Coronary artery (tissue), 2 donors: ENCODE measurements around the gene RNF41.

Source experiments
- DNase-seq: peaks from one replicate; pipeline ENCODE4 v3.0.0-alpha.2; 2017; ENCODE audit warnings: low spot score
- H3K27ac ChIP-seq, 2 donors: fragments of 200-600 bp; sonication (generic); one replicate each; pipeline ENCODE4 v1.5.1; 2016 to 2019
- H3K4me3 ChIP-seq: fragments of 200-600 bp; sonication (generic); 2 replicates; pipeline ENCODE4 v1.5.1; 2016; ENCODE audit warnings: mild to moderate bottlenecking, moderate library complexity
- TF ChIP-seq, protein P1 (sequence below): fragments of 200-600 bp; sonication (generic); IDR thresholded peaks from one replicate; pipeline ENCODE4 v1.5.1; 2019; ENCODE audit warnings: antibody characterized with exemption

The RNF41 gene

DNA sequence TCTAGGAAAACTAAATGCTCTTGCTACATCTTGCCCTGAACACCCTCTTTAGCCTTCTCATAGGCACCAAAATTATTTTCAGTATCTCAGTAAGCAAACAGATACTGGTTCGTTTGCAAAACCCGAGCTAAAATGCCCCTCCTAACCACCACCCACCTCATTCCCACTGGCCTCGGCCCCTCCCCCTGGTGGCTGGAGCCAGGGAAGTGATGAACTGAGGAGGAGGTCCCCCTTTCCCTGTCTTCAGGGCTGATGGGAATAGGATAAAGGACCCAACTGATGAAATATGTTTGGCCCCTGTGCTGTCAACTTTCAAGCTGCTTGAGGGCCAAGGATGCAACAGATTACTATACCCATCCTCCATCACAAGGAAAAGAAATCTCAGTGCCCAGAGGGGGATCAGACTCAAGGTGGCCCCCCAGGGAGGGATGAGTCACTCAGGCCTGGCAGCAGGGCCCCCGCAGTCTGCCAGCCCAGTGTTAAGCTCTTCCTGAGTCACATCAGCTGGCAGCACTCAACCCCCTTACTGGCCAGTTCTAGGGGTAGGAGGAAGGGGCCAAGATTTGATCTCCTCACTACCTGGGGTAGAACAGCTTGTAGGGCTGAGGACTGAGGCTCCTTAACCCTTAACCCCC lies 34.7 kb upstream of the RNF41 start:
- TF ChIP-seq, protein P1, sequence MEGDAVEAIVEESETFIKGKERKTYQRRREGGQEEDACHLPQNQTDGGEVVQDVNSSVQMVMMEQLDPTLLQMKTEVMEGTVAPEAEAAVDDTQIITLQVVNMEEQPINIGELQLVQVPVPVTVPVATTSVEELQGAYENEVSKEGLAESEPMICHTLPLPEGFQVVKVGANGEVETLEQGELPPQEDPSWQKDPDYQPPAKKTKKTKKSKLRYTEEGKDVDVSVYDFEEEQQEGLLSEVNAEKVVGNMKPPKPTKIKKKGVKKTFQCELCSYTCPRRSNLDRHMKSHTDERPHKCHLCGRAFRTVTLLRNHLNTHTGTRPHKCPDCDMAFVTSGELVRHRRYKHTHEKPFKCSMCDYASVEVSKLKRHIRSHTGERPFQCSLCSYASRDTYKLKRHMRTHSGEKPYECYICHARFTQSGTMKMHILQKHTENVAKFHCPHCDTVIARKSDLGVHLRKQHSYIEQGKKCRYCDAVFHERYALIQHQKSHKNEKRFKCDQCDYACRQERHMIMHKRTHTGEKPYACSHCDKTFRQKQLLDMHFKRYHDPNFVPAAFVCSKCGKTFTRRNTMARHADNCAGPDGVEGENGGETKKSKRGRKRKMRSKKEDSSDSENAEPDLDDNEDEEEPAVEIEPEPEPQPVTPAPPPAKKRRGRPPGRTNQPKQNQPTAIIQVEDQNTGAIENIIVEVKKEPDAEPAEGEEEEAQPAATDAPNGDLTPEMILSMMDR: no peak
- DNase-seq: no peak
- H3K27ac ChIP-seq: no peak overlapping the region
- H3K4me3 ChIP-seq: peak overlapping the region; percentile 97

DNA sequence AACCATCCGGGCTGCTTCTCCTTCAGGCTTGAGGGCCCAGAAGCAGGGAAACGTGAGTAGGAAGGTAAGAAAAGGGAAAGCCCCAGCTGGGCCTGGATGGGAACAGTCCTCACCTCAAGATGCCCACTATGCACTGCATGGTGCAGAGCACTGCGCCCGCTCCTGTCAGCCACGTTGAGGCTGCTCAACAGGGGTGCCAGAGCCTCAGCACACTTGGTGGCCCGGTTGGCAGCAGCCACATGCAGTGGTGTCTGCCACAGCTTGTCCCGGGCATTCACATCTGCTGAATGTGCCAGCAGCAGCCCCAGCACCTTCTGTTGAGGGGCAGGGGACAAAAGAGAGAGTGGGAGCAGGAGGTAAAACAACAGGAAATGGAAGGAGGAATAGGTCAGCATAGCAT lies 33.9 kb upstream of the RNF41 start:
- DNase-seq: no peak
- Histone ChIP-seq H3K27ac (no peak overlapping the region), H3K4me3 (no peak overlapping the region)
- TF ChIP-seq, protein P1: no peak

DNA sequence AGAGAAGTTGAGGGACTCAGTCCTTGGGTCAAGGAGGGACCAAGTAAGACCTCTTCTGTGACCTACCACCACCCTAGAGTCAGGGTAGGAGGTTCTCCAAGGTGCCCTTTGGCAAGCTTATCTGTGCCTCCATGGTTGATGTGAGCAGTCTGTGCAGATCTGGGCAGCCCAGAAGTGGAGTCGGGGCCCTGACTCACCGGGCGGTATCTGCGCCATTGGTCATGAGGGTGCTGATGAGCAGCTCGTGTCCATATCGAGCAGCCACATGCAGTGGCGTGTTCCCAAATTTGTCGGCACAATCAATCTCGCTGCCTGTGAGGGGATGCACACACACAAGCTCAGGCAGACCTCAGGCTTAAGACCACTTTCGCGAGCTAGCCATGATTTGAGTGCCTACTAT lies 31.4 kb upstream of the RNF41 start:
- DNase-seq: no peak
- H3K27ac ChIP-seq: no peak overlapping the region
- no peak overlapping the region for H3K4me3 ChIP-seq
- TF ChIP-seq, protein P1: no peak

- no peak for DNase-seq
- H3K4me3 ChIP-seq: no peak overlapping the region
- TF ChIP-seq, protein P1: no peak
These were observed 30.9 kb upstream of the RNF41 start for GRCh38 chr12:56252649-56253048.

DNA sequence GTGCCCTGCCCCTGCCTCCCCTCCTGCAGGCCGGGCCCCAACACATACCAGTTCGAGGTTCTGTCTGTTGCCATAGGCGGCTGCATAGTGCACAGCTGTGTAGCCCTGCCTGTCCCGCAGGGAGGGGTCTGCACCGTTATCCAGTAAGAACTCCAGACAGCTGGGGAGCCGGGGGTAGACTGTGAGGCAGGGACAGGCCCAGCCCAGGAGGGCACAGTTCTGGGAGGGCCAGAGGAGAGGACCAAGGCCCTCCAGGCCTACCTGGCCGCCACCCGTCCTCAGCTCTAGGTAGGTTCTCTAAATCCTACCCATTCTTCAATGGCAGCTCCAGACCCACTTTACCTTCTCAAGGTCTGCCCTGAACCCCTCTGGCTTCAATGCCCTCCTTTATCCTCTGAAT lies 27.0 kb upstream of the RNF41 start:
- TF ChIP-seq, protein P1: no peak
- no peak for DNase-seq
- no peak overlapping the region for H3K4me3 ChIP-seq

More at GRCh38 chr12:56252649-56253048, 30.9 kb upstream of the RNF41 start:
- H3K27ac ChIP-seq: no peak overlapping the region

GRCh38 chr12:56247923-56248322 lies 26.2 kb upstream of the RNF41 start:
- no peak overlapping the region for H3K27ac ChIP-seq
- no peak overlapping the region for H3K4me3 ChIP-seq
- DNase-seq: no peak
- TF ChIP-seq, protein P1: no peak

More for the DNA sequence above, 27.0 kb upstream of the RNF41 start:
- no peak overlapping the region for H3K27ac ChIP-seq

- Histone ChIP-seq H3K27ac (no peak overlapping the region), H3K4me3 (no peak overlapping the region)
- TF ChIP-seq, protein P1: no peak
- DNase-seq: no peak
These were observed 22.8 kb upstream of the RNF41 start for GRCh38 chr12:56244494-56244893.
